ENCODE results near the gene AP1B1.

AP1B1 gene

DNA sequence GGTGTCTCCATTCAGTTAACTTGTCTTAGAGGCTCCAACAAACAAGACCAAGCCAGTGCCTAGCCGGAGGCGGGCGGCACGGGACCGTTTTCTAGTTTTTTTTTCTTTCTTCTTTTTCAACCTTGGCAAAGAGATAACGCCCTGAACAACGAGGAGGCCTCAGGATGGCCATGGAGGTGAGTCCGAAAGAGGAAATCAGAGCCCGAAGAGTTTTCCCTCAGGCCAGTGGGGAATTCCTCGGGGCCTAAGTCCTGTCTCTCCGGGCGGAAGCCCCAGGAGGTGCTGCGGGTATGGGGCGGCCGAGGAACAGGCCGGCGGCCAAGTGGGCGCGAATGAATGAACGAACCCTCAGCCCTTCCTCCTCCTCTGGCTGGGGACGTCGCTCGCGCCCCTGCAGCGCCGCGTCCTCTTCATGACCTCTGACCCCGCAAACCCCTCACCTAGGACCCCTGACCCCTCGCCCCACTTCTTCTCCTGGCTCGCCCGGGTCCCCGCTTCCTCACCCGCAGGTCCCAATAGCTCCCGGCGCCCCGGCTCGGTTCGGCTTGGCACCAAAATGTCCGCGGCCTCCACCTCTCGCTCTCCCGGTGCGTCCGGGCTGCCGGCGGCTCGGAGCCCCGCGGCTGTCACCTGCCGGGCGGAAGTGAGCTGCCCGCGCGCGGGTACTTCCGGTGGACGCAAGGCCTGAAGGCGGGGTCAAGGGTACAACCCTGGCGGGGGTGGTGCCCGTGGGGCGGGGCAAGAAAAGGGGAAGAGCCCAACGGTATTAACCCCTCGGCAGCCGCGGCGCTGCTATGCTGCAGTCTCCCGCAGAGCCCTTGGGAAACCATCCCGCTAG lies at the start of gene AP1B1:
Gene AP1B1 (minus strand): TSS at position 650 of the 838 bp plus-strand sequence. CDS start 21,327 bp downstream, outside the sequence.
- peak; percentile 29 for DNase-seq (ENCODE audit: low read depth)

DNA sequence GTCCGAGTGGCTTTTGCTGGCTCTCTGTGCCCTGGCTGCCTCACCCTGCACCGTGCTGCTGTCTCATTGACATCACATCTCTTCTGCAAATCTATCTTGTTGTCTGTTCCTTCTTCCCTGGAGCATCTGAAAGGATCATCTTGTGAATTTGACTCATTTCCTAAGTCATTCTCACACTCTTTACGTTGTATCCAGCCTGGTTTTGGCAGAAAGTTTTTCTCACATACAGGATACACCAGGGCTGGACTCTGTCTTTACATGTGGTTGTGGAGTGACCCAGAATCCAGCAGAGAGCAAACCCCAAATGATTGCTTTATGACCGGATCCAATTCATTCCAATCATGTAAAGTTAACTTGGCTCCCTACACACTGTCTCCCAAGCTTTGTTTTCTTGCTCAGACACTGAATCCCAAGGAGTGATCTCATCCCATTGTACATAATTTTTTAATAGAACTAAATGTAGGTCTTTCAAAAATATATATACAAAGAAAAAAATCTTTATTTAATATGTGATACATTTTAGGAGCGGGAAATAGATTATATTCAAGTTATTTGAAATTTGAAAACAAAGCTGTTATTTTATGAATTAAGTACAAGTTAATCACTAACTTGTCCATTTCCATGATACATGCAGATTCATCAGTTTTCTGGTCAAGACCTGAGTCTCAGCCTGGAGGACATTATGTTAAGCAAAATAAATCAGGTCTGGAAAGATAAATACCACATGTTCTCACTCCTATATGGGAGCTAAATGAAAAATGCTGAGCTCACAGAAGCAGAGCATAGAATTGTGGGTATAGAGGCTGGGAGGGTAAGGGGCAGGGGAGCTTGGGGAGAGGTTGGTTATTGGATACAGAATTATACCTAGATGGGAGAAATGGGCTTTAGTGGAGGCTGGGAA lies 47.1 kb upstream of the AP1B1 start:
- no peak for DNase-seq (ENCODE audit: low read depth)
- TF ChIP-seq, protein P1, sequence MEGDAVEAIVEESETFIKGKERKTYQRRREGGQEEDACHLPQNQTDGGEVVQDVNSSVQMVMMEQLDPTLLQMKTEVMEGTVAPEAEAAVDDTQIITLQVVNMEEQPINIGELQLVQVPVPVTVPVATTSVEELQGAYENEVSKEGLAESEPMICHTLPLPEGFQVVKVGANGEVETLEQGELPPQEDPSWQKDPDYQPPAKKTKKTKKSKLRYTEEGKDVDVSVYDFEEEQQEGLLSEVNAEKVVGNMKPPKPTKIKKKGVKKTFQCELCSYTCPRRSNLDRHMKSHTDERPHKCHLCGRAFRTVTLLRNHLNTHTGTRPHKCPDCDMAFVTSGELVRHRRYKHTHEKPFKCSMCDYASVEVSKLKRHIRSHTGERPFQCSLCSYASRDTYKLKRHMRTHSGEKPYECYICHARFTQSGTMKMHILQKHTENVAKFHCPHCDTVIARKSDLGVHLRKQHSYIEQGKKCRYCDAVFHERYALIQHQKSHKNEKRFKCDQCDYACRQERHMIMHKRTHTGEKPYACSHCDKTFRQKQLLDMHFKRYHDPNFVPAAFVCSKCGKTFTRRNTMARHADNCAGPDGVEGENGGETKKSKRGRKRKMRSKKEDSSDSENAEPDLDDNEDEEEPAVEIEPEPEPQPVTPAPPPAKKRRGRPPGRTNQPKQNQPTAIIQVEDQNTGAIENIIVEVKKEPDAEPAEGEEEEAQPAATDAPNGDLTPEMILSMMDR (IDR thresholded peaks at IDR 0.05; ENCODE audit: control insufficient read depth, insufficient read depth, low read depth, low read length, missing control alignments), result no peak
- H3K4me3 ChIP-seq (ENCODE audit: control insufficient read depth, low read depth, low read length), result no peak overlapping the region

More for the DNA sequence above, at the start of gene AP1B1:
- TF ChIP-seq, protein P1 (IDR thresholded peaks at IDR 0.05; ENCODE audit: control insufficient read depth, insufficient read depth, low read depth, low read length, missing control alignments), result no peak
- H3K4me3 ChIP-seq (ENCODE audit: control insufficient read depth, low read depth, low read length), result peak within 1 kb of the TSS; percentile 82

DNA sequence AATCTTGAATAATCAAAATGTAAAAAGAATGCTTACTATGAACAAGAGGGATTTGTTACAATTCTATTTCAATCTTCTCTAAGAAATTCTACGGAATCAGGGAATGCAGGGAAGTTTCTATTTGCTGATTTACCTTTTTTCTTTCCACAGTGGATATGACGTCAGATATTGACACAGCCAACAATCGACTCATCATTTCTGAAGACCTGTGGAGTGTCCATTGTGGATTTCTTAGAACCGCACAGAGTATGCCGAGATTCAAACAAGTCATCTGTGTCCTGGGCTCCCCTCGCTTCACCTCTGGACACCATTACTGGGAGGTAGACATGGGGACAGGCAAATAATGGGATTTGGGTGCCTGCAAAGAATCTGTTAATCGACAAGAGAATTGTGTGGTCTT lies 45.9 kb upstream of the AP1B1 start:
- TF ChIP-seq, protein P1 (IDR thresholded peaks at IDR 0.05; ENCODE audit: control insufficient read depth, insufficient read depth, low read depth, low read length, missing control alignments), result no peak
- no peak overlapping the region for H3K4me3 ChIP-seq (ENCODE audit: control insufficient read depth, low read depth, low read length)
- no peak for DNase-seq (ENCODE audit: low read depth)

DNA sequence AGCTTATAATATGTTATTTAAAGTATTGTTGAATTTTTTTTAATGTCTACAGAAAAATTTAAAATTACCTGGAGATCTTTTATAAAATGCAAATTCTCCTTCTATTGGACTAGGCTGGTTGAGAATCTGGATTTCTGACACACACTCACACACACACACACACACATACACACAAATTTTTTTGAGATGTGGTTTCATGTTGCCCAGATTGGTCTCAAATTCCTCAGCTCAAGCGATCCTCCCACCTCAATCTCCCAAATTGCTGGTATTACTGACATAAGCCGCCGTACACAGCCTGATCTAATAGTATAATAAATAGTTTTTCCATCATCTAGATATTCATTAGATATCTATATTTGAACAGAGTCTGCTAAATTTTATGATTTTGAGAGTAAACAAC lies 45.5 kb upstream of the AP1B1 start:
- no peak for DNase-seq (ENCODE audit: low read depth)
- H3K4me3 ChIP-seq (ENCODE audit: control insufficient read depth, low read depth, low read length), result no peak overlapping the region
- TF ChIP-seq, protein P1 (IDR thresholded peaks at IDR 0.05; ENCODE audit: control insufficient read depth, insufficient read depth, low read depth, low read length, missing control alignments), result no peak

DNA sequence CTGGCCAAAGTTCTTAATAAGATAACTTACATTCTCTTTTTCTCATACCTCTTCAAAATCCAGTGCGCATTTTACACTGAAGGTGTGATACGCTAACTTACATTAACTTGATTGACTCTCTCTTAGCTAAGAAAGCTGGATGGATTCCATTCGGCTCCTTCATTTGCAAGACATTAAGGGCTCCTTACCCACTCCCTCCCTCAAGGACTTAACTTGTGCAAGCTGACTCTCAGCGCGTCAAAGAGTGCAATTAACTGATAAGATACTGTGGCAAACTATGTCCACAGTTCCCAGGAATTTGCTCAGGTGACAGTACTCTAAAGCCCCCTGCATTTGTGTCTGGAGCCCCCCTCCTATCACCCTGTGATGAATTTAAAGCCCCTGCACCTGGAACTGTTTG lies 43.6 kb upstream of the AP1B1 start:
- TF ChIP-seq, protein P1 (IDR thresholded peaks at IDR 0.05; ENCODE audit: control insufficient read depth, insufficient read depth, low read depth, low read length, missing control alignments), result no peak
- H3K4me3 ChIP-seq (ENCODE audit: control insufficient read depth, low read depth, low read length), result no peak overlapping the region
- no peak for DNase-seq (ENCODE audit: low read depth)

DNA sequence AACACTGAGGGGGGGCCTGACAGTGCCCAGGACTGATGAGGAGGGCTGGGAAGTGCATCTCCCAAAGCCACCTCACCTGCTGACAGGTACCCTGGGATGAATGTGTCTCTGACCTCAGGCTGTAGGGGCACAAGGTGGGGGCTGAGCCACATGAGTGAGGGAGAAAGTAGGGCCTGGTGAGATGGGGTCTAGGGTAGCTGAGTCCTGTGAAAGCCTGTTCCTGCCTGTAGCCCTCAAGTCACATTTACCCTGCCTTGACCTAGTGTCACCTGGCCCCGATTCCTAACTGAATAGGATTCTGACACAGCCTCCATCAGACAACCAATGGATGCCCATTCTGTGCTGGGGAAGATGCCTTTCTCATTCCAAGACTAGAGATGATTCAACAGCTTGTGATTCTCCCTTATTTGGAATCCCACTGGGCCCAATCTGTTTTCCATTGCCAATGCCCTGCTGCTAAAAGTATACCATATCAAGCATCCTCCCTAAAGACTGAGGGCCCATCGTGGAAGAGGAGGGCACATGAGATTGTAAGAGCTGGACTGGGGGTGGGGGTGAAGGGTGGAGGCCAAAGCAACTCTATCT lies 38.9 kb upstream of the AP1B1 start:
- H3K4me3 ChIP-seq (ENCODE audit: control insufficient read depth, low read depth, low read length), result no peak overlapping the region
- no peak for DNase-seq (ENCODE audit: low read depth)
- TF ChIP-seq, protein P1 (IDR thresholded peaks at IDR 0.05; ENCODE audit: control insufficient read depth, insufficient read depth, low read depth, low read length, missing control alignments), result no peak

Data from AG09309 (cell line).